GM19025 (cell line): ENCODE data around the gene ABR.
"Not testable (repeated sequence)": the region's sequence is repeated elsewhere in the genome, so short reads cannot be mapped to it uniquely, and the experiment has no call there.

Experiments
- ATAC-seq: cut with Tn5 transposase; IDR thresholded peaks from one replicate; pipeline ENCODE4 v1.9.1; 2021; ENCODE audit warnings: mild to moderate bottlenecking, low read depth, moderate library complexity; ENCODE audit not compliant: unreplicated experiment

Gene ABR

GRCh38 chr17:1107083-1107776, 72.6 kb downstream of the ABR start:
- no peak for ATAC-seq

- ATAC-seq, result no peak
These were observed 75.6 kb downstream of the ABR start for GRCh38 chr17:1104222-1104621.

- no peak for ATAC-seq
These were observed 79.4 kb downstream of the ABR start for GRCh38 chr17:1100382-1100781.

GRCh38 chr17:1099242-1099641, 80.5 kb downstream of the ABR start:
- no peak for ATAC-seq

GRCh38 chr17:1097972-1098744, 81.6 kb downstream of the ABR start:
- not testable (repeated sequence) for ATAC-seq

GRCh38 chr17:1096215-1096614, 83.6 kb downstream of the ABR start:
- no peak for ATAC-seq

GRCh38 chr17:1095853-1096173, 84.0 kb downstream of the ABR start:
- no peak for ATAC-seq

- no peak for ATAC-seq
These were observed 84.5 kb downstream of the ABR start for GRCh38 chr17:1095090-1095852.

- ATAC-seq, result no peak
These were observed 85.2 kb downstream of the ABR start for GRCh38 chr17:1094591-1094990.

GRCh38 chr17:1091900-1092299, 87.9 kb downstream of the ABR start:
- ATAC-seq, result no peak

GRCh38 chr17:1091190-1091534, 88.6 kb downstream of the ABR start:
- ATAC-seq, result no peak

- no peak for ATAC-seq
These were observed 89.2 kb downstream of the ABR start for GRCh38 chr17:1090465-1091189.

GRCh38 chr17:1089915-1090314, 89.9 kb downstream of the ABR start:
- no peak for ATAC-seq

- ATAC-seq, result no peak
These were observed 92.2 kb downstream of the ABR start for GRCh38 chr17:1087381-1088241.

- ATAC-seq, result no peak
These were observed 96.2 kb downstream of the ABR start for GRCh38 chr17:1083451-1084187.

- no peak for ATAC-seq
These were observed 97.2 kb downstream of the ABR start for GRCh38 chr17:1082579-1082978.

- no peak for ATAC-seq
These were observed 100.8 kb downstream of the ABR start for GRCh38 chr17:1078831-1079561.

- no peak for ATAC-seq
These were observed 101.6 kb downstream of the ABR start for GRCh38 chr17:1077986-1078711.
